Heart right ventricle (tissue), 16 donors: ENCODE measurements around the gene ITM2B. TPM values are rescaled to one million over a fixed set of nuclear protein-coding genes. Genes with fewer than 3 reads are reported as not detected.

ENCODE experiments used
- ATAC-seq, 8 donors: fragments of 200-7000 bp; cut with Tn5 transposase; one replicate each; pipeline ENCODE4 v1.9.1; 2020; ENCODE audit warnings: mild to moderate bottlenecking in 8 of 8, moderate library complexity in 8 of 8, moderate number of reproducible peaks in 1 of 8
- DNase-seq, 2 donors: peaks; one replicate each; pipeline ENCODE4 v3.0.0-alpha.2; 2020
- H3K27ac ChIP-seq, 10 donors: fragments of 200-600 bp; sonication (generic) in 2 of 10; one replicate each; pipeline versions ENCODE4 v1.5.0 to v1.8.0; 2020 to 2022; ENCODE audit warnings: mild to moderate bottlenecking in 3 of 10
- H3K27me3 ChIP-seq, 7 donors: fragments of 200-600 bp; one replicate each; pipeline ENCODE4 v1.8.0; 2021 to 2022; ENCODE audit warnings: mild to moderate bottlenecking in 2 of 7
- H3K36me3 ChIP-seq, 9 donors: fragments of 200-600 bp; sonication (generic) in 1 of 9; one replicate each; pipeline versions ENCODE4 v1.5.0 to v1.8.0; 2020 to 2022; ENCODE audit warnings: mild to moderate bottlenecking in 2 of 9
- H3K4me1 ChIP-seq, 9 donors: fragments of 200-600 bp; sonication (generic) in 1 of 9; one replicate each; pipeline versions ENCODE4 v1.5.0 to v1.8.0; 2020 to 2022; ENCODE audit warnings: mild to moderate bottlenecking in 4 of 9
- H3K4me3 ChIP-seq, 10 donors: fragments of 200-600 bp; sonication (generic) in 2 of 10; one replicate each; pipeline versions ENCODE4 v1.5.0 to v1.8.0; 2020 to 2022; ENCODE audit warnings: mild to moderate bottlenecking in 7 of 10, moderate library complexity in 2 of 10
- H3K9me3 ChIP-seq, 11 donors: fragments of 200-600 bp in 10 of 11; sonication (generic) in 2 of 11; one replicate each; pipeline versions ENCODE4 v1.5.0 to v1.8.0; 2013 to 2022; ENCODE audit warnings: mild to moderate bottlenecking in 2 of 11, control low read depth in 1 of 11, moderate library complexity in 1 of 11
- CTCF ChIP-seq, 9 donors: fragments of 200-600 bp; sonication (generic) in 2 of 9; IDR thresholded peaks; one replicate each; pipeline versions ENCODE4 v1.5.0 to v1.8.0; 2021 to 2022; ENCODE audit warnings: antibody characterized with exemption in 9 of 9, mild to moderate bottlenecking in 5 of 9, moderate library complexity in 1 of 9
- WGBS, 2 donors: extraction: QIAGEN DNeasy Blood & Tissue Kit; methylation state at CpG; one replicate each; pipeline ENCODE4 v1.1.7; 2013; ENCODE audit warnings: inconsistent platforms in 1 of 2; 5-methylcytosine and 5-hydroxymethylcytosine counted together
- intact Hi-C, 10 donors: fragments of 100-400 bp; cut with DNase I; formaldehyde crosslinking; loops; one replicate each; pipeline versions ENCODE4 v1.11.1 to v1.14.2; 2022
- long read RNA-seq, 3 donors: library from polyadenylated mRNA; unstranded; transcript quantifications; one replicate each; pipeline ENCODE4 v2.0.0, GENCODE V29; 2020 to 2021
- polyA plus RNA-seq, 2 donors: library from polyadenylated mRNA; stranded (reverse); fragments of 200-250 nt; gene quantifications; one replicate each; pipeline ENCODE4 v1.2.3, GENCODE V29; 2013
- total RNA-seq, 10 donors: library from RNA; stranded (reverse); fragmentation: NEBNext Ultra II Directional in 3 of 10; extraction: Animal tissue kit (Norgen Biotek cat#: 25700) in 3 of 10; gene quantifications; one replicate each; pipeline versions ENCODE4 v1.2.1 to v1.2.4, GENCODE V29; 2021 to 2023
- donor health status: Arrhythmogenic right ventricular cardiomyopathy.
- donor health status: ischemic (EF 13 %, LVEDD 7.1; RV severe dilation, severe dysfunction).
- donor health status: healthy with polysubstance abuse.
- donor health status: DM: no; HTN: yes; CAD: no.
- donor health status: DM: no; HTN: no; CAD: no.
- donor health status: ischemic (EF 25% LVEDD 6.9; RV normal size, moderate dysfunction).
- donor health status: ischemic (EF 25% LVEDD 5.7; RV mildly dilated, moderate dysfunction).
- donor health status: healthy.
- donor health status: DM: yes; HTN: yes; CAD: no.
- donor health status: Ischemic cardiomyopathy.
- donor health status: ischemic (EF 35%, LVEDD 5.7; RV mildly dilated, moderate dysfunction).
- donor health status: nonischemic (EF 11% LVEDD 7.7; RV severe dilation, severe dysfunction).
- donor health status: DM: yes; HTN: yes; CAD: no.
- donor health status: PGD.
- donor health status: ischemic (EF 29% LVEDD 5.4; RV normal size, mild dysfunction).
- donor health status: nonischemic (EF 23%, LVEDD 6.1; RV moderate dilation, normal function).

Gene ITM2B
- total RNA-seq (100 to 1,000 TPM; 434 to 636 (median 511) TPM), polyA plus RNA-seq (100 to 1,000 TPM; 272 to 343 TPM)
- long read RNA-seq, donor 1, full-length matches to known transcripts = 585 of 610 reads
- long read RNA-seq, donor 1, partial matches to known transcripts = 19 of 610 reads
- long read RNA-seq, donor 1, other reads (novel, unspliced or antisense) = 6 of 610 reads
- long read RNA-seq, donor 2, full-length matches to known transcripts = 568 of 589 reads
- long read RNA-seq, donor 2, partial matches to known transcripts = 18 of 589 reads
- long read RNA-seq, donor 2, other reads (novel, unspliced or antisense) = 3 of 589 reads
- long read RNA-seq, donor 3, full-length matches to known transcripts = 1,302 of 1,351 reads
- long read RNA-seq, donor 3, partial matches to known transcripts = 36 of 1,351 reads
- long read RNA-seq, donor 3, other reads (novel, unspliced or antisense) = 13 of 1,351 reads

GRCh38 chr13:48233046-48233888, at the start of gene ITM2B:
Gene ITM2B (plus strand): TSS chr13:48233206. CDS start chr13:48233361, 155 bp downstream.
- Histone ChIP-seq H3K4me3 (peak within 1 kb of the TSS; percentile 86 to 100 (median 97)), H3K27ac (peak within 1 kb of the TSS; percentile 98 to 100 (median 100)), H3K4me1 (peaks cover 0 to 55% (median 44%) of the 10 kb centered on the region in 9 donors), H3K36me3 (peaks cover 0 to 21% (median 0%) of the 10 kb centered on the region in 9 donors), H3K9me3 (no peaks in the 10 kb centered on the region), H3K27me3 (no peaks in the 10 kb centered on the region)
- 0 to 1% methylated on average over 80 to 90 of the region's 94 CpGs for WGBS, 2 donors
- peak; percentile 80 to 86 for DNase-seq
- intact Hi-C loops = loop anchor here in 8 of 10 donors (1.0 to 10.0 kb wide), 10 partner anchors 69 to 352 kb away; partner anchors contain the start of genes RB1 (in 6 of the 8) and MED4 (in 4 of the 8)
- peak; percentile 85 to 96 (median 93) for ATAC-seq
- peak in 8 of 9 donors; percentile 25 to 67 (median 53) for TF ChIP-seq CTCF (IDR thresholded peaks at IDR 0.05)

GRCh38 chr13:48184260-48184659, 48.7 kb upstream of the ITM2B start:
- 89 to 91% methylated on average over 4 of the region's 4 CpGs for WGBS, 2 donors
- peaks cover 0 to 10% (median 0%) of the 10 kb centered on the region in 9 donors for H3K4me1 ChIP-seq
- intact Hi-C loops = loop anchor here in 1 of 10 donors (5.0 kb wide), 1 partner anchor 33 kb away; no protein-coding TSS in a partner anchor
- DNase-seq = no peak
- no peaks in the 10 kb centered on the region for H3K27me3 ChIP-seq
- no peak for TF ChIP-seq CTCF (IDR thresholded peaks at IDR 0.05)
- H3K4me3 ChIP-seq = no peak overlapping the region
- H3K27ac ChIP-seq = peak overlapping the region in 1 of 10 donors; percentile 1
- no peaks in the 10 kb centered on the region for H3K36me3 ChIP-seq
- ATAC-seq = no peak
- no peaks in the 10 kb centered on the region for H3K9me3 ChIP-seq

GRCh38 chr13:48185018-48185417, 48.0 kb upstream of the ITM2B start:
- ATAC-seq (no peak), DNase-seq (no peak)
- no peaks in the 10 kb centered on the region for H3K27me3 ChIP-seq
- H3K36me3 ChIP-seq = no peaks in the 10 kb centered on the region
- H3K4me3 ChIP-seq = no peak overlapping the region
- no peak for TF ChIP-seq CTCF (IDR thresholded peaks at IDR 0.05)
- no peaks in the 10 kb centered on the region for H3K9me3 ChIP-seq
- peak overlapping the region in 1 of 10 donors; percentile 1 for H3K27ac ChIP-seq
- peaks cover 0 to 10% (median 0%) of the 10 kb centered on the region in 9 donors for H3K4me1 ChIP-seq
- intact Hi-C loops = no loop called here

GRCh38 chr13:48186722-48187121, 46.3 kb upstream of the ITM2B start:
- intact Hi-C loops = no loop called here
- ATAC-seq (no peak), DNase-seq (no peak)
- H3K4me3 ChIP-seq = no peak overlapping the region
- no peaks in the 10 kb centered on the region for H3K27me3 ChIP-seq
- H3K4me1 ChIP-seq = peaks cover 0 to 7% (median 0%) of the 10 kb centered on the region in 9 donors
- TF ChIP-seq CTCF (IDR thresholded peaks at IDR 0.05) = no peak
- H3K27ac ChIP-seq = no peak overlapping the region
- H3K36me3 ChIP-seq = no peaks in the 10 kb centered on the region
- WGBS, 2 donors = 96 to 98% methylated on average over 1 of the region's 1 CpG
- no peaks in the 10 kb centered on the region for H3K9me3 ChIP-seq
